ENCODE data around the gene GMCL1. TPM values are rescaled to one million over a fixed set of nuclear protein-coding genes. Genes with fewer than 3 reads are reported as not detected.

Gene GMCL1
- total RNA-seq, 6 donors from 2014 or later = 11.9 to 23.1 (median 17.5) TPM

DNA sequence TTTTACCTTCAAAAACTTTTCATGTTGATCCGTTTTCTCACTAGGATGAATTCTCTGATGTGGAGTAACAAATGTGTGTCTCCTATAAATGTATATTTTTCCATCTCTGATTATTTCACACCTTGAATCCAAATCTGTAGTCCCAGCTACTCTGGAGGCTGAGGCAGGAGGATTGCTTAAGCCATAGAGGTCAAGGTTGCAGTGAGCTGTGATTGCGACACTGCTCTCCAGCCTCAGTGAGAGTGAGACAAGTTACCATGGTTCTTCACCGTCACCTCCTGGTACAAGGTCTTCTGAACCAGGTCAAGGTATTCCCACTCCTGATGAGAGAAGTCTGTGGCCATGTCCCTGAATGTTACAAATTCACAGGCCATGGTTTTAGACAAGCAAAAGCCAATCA lies 15.1 kb downstream of the GMCL1 start:
- Histone ChIP-seq H3K27me3 (no peaks in the 10 kb centered on the region), H3K4me1 (no peaks in the 10 kb centered on the region), H3K4me3 (no peak overlapping the region), H3K36me3 (peaks cover 0 to 51% (median 21%) of the 10 kb centered on the region in 4 donors), H3K9me3 (no peaks in the 10 kb centered on the region), H3K27ac (no peak overlapping the region)
- DNase-seq (no peak), ATAC-seq (ENCODE audit: low FRiP score in 2 of 2) (no peak)
- 94 to 98% methylated on average over 3 of the region's 3 CpGs for WGBS, 2 donors
- TF ChIP-seq, protein P1, sequence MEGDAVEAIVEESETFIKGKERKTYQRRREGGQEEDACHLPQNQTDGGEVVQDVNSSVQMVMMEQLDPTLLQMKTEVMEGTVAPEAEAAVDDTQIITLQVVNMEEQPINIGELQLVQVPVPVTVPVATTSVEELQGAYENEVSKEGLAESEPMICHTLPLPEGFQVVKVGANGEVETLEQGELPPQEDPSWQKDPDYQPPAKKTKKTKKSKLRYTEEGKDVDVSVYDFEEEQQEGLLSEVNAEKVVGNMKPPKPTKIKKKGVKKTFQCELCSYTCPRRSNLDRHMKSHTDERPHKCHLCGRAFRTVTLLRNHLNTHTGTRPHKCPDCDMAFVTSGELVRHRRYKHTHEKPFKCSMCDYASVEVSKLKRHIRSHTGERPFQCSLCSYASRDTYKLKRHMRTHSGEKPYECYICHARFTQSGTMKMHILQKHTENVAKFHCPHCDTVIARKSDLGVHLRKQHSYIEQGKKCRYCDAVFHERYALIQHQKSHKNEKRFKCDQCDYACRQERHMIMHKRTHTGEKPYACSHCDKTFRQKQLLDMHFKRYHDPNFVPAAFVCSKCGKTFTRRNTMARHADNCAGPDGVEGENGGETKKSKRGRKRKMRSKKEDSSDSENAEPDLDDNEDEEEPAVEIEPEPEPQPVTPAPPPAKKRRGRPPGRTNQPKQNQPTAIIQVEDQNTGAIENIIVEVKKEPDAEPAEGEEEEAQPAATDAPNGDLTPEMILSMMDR (IDR thresholded peaks at IDR 0.05) = no peak
- TF ChIP-seq POLR2AphosphoS5 (IDR thresholded peaks at IDR 0.05) (no peak), EP300 (IDR thresholded peaks at IDR 0.05) (no peak), POLR2A (IDR thresholded peaks at IDR 0.05) (no peak)

DNA sequence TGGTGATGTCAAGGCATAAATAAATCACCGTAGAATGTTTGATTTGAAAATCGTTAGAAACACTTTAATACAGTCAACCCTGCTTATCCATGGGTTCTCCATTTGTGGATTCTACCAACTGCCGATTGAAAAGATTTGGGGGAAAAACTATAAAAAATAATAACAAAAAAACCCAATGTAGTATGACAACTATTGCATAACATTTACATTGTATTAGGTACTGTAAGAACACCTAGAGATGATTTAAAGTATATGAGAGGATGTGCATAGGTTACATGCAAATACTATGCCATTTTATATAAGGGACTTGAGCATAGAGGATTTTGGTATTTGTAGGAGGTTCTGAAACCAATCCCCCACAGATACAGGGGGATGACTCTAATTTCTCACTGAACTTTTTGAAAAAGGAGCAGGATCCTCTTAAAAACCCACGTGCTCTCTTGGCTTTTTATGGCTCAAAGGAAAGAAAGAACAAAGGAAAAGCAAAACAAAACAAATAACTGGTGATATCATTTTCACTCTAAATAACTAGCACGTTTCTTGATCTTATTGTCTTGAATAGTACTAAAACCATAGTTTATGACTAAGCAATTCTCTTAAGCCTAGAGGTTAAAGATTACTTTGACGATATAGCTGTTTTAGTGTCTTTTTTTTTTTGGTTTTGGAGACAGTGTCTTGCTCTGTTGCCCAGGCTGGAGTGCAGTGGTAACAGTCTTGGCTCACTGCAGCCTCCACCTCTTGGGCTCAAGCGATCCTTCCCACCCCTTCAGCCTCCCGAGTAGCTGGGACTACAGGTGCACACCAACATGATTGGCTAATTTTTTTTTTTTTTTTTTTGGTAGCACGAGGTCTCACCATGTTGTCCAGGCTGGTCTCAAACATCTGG lies 17.0 kb downstream of the GMCL1 start:
- DNase-seq = no peak
- no peak overlapping the region for H3K4me3 ChIP-seq
- H3K36me3 ChIP-seq = peaks cover 0 to 57% (median 20%) of the 10 kb centered on the region in 4 donors
- H3K4me1 ChIP-seq = no peaks in the 10 kb centered on the region
- 88 to 90% methylated on average over 9 of the region's 9 CpGs for WGBS, 2 donors
- H3K27me3 ChIP-seq = no peaks in the 10 kb centered on the region
- no peak for TF ChIP-seq POLR2A (IDR thresholded peaks at IDR 0.05)
- TF ChIP-seq EP300 (IDR thresholded peaks at IDR 0.05) = no peak
- TF ChIP-seq, protein P1 (IDR thresholded peaks at IDR 0.05) = no peak
- TF ChIP-seq POLR2AphosphoS5 (IDR thresholded peaks at IDR 0.05) = no peak
- ATAC-seq (ENCODE audit: low FRiP score in 2 of 2) = no peak
- H3K27ac ChIP-seq = no peak overlapping the region
- no peaks in the 10 kb centered on the region for H3K9me3 ChIP-seq

DNA sequence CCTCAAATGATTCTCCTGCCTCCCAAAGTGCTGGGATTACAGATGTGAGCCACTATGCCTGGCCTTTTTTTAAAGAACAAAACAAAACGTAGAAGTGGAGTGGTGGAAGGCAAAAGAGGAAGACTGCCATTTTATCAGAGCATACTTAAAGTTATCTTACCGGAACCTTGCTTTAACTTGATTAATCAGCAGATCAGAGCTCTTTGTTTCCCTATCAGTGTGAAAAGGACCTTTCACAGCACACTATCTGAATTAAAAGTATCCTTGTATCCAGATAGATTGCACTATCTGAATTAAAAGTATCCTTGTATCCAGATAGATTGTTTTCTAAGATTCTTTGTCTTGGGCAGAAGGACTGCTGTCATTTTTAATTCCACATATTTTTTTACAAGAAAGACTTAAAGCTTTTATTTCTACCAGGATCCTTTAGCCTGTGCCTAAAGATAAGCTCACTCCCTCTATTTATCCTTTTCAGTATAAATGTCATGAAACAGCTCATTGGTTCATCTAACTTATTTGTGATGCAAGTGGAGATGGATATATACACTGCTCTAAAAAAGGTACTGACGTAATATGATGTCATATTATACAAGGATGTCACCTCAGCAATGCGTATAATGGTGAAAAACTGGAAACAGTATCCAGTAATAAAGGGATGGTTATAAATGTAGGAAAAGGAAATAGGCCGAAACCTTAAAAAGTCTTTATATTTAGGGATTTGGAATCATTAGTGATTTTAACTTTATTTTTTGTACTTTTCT lies 17.8 kb downstream of the GMCL1 start:
- Histone ChIP-seq H3K27ac (no peak overlapping the region), H3K36me3 (peaks cover 0 to 53% (median 22%) of the 10 kb centered on the region in 4 donors), H3K9me3 (no peaks in the 10 kb centered on the region), H3K4me1 (no peaks in the 10 kb centered on the region), H3K27me3 (no peaks in the 10 kb centered on the region), H3K4me3 (no peak overlapping the region)
- WGBS, 2 donors = 93 to 94% methylated on average over 5 of the region's 5 CpGs
- TF ChIP-seq POLR2A (IDR thresholded peaks at IDR 0.05) = no peak
- TF ChIP-seq EP300 (IDR thresholded peaks at IDR 0.05) = no peak
- DNase-seq (no peak), ATAC-seq (ENCODE audit: low FRiP score in 2 of 2) (no peak)

DNA sequence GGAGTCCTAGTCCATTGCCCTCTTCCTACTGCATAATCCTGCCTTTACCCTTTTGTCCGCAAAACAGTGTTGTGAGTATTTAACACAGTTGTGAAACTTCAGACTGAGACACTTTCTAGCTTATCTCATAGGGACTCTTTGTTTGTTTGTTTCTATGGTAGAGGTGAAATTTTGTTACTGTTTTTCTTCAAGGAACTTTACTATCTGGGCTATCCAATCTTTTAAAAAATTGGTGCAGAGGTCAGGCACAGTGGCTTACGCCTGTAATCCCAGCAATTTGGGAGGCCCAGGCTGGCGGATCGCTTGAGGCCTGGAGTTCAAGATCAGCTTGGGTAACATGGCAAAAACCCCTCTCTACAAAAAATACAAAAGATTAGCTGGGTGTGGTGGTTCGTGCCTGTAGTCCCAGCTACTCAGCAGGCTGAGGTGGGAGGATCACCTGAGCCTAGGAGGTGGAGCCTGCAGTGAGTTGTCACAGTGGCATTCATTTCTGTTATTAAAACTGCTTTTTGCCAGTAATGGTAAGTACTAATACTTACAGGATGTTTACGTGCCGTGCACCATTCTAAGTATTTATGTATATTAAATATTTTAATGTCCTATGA lies 18.8 kb downstream of the GMCL1 start:
- Histone ChIP-seq H3K36me3 (peaks cover 0 to 63% (median 25%) of the 10 kb centered on the region in 4 donors), H3K27me3 (no peaks in the 10 kb centered on the region), H3K27ac (no peak overlapping the region), H3K4me3 (no peak overlapping the region), H3K4me1 (no peaks in the 10 kb centered on the region), H3K9me3 (no peaks in the 10 kb centered on the region)
- 92 to 95% methylated on average over 7 of the region's 7 CpGs for WGBS, 2 donors
- ATAC-seq (ENCODE audit: low FRiP score in 2 of 2) (no peak), DNase-seq (no peak)
- TF ChIP-seq, protein P1 (IDR thresholded peaks at IDR 0.05) = no peak

DNA sequence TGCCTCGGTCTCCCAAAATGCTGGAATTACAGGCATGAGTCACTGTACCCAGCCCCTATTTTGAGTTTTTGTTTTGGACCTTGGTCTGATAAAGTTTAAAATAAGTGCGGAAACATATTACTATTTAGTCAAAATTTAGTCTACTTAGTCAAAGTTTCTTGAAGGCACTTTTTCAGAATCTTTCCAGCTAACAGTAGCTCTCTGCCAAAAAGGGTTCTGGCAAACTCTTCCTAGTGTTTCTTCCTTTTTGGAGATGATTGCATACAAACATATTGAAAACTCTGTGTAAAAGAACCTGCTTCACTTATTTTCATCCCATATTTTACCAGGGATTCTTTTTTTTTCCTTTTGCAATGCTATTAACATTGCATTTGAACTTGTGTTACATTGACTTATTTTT lies 28.8 kb downstream of the GMCL1 start:
- no peaks in the 10 kb centered on the region for H3K4me1 ChIP-seq
- WGBS, 2 donors = 91% methylated on average over 2 of the region's 2 CpGs

More for the DNA sequence above, 28.8 kb downstream of the GMCL1 start:
- TF ChIP-seq EP300 (IDR thresholded peaks at IDR 0.05) (no peak), POLR2A (IDR thresholded peaks at IDR 0.05) (no peak), POLR2AphosphoS5 (IDR thresholded peaks at IDR 0.05) (no peak)
- TF ChIP-seq, protein P1 (IDR thresholded peaks at IDR 0.05) = no peak
- DNase-seq (no peak), ATAC-seq (ENCODE audit: low FRiP score in 2 of 2) (no peak)
- Histone ChIP-seq H3K27ac (no peak overlapping the region), H3K27me3 (no peaks in the 10 kb centered on the region), H3K36me3 (peaks cover 0 to 21% (median 0%) of the 10 kb centered on the region in 4 donors), H3K9me3 (no peaks in the 10 kb centered on the region), H3K4me3 (no peak overlapping the region)
